ENCODE data around the gene IL10RA.

The IL10RA gene

DNA sequence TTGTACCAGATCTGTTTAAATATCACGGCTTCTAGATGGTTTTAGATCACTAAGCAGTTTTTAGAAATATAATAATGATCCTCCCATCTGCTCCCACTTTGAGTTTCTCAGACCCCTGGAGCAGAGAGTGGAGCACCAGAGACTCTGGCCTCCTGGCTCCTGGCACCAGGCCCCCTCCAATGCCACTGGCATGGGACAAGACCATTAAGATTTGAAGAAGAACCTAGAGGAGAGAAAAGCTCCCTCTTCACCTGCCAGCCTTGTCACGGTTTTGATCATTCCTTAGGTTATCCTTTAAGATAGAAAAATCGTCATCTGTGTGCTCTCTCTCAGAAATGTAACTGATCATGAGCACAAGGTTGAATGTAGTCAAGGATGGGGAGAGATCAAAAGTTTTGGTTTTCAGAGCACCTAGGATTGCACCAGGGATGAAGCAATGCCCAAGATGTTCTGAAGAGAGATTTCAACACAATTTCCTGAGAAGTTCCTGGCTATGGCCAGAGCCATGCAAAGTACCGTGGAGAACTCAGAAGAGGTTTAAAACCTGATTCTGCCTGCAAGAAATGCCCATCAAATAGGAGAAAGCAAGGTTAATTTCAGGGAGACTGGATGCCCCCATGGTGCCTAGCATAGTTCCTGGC, 22.2 kb downstream of the IL10RA start:
- DNase-seq = no peak

DNA sequence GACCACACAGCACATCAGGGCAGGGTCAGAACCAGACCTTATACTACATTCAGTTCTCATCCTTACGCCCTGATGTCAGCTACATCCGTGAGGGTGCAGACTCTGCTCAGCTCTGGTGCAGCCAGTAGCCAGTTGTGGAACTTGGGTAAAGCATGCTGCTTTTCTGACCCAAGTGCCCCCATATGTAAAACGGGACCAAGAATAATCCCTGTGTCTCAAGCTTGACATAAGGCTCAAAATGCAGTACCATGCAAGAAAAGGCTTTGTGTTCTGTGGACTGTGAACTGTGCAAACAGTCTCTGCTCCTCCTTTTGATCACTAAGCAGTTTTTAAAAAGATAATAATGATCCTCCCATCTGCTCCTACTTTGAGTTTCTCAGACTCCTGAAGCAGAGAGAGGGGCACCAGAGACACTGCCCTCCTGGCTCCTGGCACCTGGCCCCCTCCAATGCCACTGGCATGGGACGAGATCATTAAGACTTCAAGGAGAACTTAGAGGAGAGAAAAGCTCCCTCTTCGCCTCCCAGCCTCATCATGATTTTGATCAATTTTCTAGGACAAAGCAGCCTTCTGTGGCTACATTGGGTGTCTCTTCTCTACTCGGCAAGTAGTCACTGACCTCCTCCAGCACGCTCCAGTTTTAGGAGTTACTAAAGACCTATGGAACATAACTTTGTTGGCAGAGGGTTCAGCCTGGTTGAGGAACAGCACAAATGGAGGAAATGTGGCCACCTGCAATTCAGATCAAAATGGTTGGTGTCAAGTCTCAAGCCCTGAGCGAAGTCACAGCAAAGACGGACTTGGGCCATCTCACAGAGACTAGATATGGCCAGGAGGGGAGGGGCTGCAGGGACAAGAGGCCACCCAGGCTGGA, 23.9 kb downstream of the IL10RA start:
- no peak for DNase-seq

GRCh38 chr11:118010738-118011461, 24.7 kb downstream of the IL10RA start:
- no peak for DNase-seq

GRCh38 chr11:118012083-118012669, 26.0 kb downstream of the IL10RA start:
- no peak for DNase-seq

DNA sequence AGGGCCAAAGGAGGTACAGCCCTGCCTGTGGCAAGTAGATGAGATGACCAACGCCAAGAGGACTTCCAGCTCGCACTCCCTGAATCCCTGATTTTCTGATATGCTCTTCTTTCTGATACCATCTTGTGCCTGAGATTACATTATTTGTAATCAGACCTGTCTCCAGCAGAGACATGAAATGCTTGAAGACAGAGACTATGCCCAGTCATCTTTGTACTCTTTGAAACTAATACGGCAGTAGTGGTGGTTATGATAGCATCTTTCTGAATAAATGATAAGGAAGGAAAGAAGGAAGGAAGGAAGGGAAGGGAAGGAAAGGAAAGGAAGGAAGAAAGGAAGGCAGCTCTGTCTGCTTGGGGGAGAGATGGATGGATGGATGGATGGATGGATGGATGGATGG, 27.8 kb downstream of the IL10RA start:
- DNase-seq = no peak

GRCh38 chr11:118015385-118015841, 29.2 kb downstream of the IL10RA start:
- DNase-seq = no peak

- DNase-seq = no peak
Observed at GRCh38 chr11:118016104-118016503, 29.9 kb downstream of the IL10RA start.

GRCh38 chr11:118017111-118017510, 30.9 kb downstream of the IL10RA start:
- DNase-seq = no peak

GRCh38 chr11:118017631-118018315, 31.6 kb downstream of the IL10RA start:
- no peak for DNase-seq

- DNase-seq = no peak
Observed at GRCh38 chr11:118018401-118018800, 32.2 kb downstream of the IL10RA start.

DNA sequence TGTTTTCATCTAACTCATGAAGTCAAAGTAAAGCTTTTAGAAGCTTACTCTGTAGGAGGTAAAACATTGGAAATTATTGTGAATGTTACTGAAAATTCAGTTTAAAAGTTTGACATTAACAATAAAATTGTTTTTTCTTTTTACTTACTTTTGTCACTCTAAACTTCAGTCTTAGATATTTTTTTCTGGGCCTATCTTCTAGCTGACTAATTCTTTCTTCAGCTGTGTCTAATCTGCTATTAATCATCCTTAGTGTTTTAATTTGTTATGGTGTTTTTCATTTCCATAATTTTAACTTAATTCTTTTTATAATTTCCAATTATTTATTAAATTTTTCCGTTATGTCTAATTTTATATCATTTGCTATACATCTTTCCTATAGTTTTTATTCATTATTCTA, 35.0 kb downstream of the IL10RA start:
- DNase-seq = no peak

DNA sequence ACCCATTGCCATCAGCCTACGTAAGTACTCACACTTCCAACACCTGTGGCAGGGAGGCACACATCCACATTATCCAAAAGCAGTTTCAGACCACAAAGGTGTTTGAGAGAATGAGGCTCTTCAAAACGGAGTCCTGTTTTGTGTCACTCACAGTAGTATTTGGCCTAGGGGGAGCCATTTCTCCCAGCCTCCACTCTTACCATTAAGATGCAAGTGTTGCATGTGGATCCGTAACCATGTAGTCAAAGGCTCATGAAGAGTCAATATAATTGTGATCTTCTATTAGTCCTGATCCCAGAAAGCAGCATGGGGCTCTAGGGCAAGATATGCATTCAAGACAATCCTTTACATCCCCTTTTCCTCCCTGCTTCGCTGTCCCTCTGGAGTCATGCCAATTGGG, 41.5 kb downstream of the IL10RA start:
- no peak for DNase-seq

GRCh38 chr11:118028626-118029025, 42.4 kb downstream of the IL10RA start:
- DNase-seq = no peak

DNA sequence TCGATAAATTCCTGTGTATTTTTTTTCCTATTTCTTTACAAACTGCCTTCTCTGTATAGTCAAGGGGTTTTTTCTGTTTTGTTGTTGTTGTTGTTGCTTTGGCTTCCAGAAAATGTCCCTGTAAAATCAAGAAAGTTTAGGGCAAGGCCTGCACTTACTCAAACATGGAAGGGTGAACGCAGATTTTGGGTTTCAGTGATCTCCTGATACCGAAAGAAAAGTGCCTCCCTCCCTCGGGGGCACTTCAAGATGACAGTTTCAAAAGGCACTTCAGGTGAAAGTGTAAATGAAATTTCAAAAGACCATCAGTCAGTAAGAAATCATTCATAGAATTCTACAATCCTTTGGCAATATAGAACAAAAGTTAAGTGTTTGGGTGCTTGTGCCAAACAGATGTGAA, 47.2 kb downstream of the IL10RA start:
- no peak for DNase-seq

DNA sequence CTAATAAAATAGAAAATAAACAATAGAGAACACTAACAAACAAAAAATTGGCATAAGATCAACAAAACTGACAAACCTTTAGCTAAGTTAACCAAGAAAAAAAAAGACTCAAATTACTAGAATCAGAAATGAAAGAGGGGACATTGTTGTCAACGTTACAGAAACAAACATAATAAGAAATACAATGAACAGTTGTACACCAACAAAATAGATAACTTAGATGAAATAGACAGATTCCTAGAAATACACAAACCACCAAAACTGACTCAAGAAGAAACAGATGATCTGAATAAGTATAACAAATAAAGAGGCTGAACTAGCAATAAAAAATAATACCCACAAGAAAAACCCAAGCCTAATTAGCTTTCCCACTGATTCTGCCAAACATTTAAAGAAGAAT, 55.9 kb downstream of the IL10RA start:
- no peak for DNase-seq

DNA sequence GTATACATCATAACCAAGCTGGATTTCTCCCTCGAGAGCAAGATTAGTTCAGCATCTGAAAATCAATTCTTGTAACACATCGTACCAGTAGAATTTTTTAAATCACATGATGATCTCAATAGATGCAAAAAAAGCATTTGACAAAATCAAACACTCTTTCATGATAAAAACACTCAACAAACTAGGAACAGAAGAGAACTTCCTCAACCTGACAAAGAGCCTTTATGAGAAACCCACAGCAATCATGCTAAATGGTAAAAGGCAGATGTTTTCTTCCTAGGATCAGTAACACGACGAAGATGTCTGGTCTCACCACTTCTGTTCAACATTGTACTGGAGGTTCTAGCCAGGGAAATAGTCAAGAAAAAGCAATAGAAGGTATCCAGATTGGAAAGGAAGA, 56.6 kb downstream of the IL10RA start:
- DNase-seq = no peak

- DNase-seq = no peak
Observed at GRCh38 chr11:118045191-118045590, 59.0 kb downstream of the IL10RA start.

DNA sequence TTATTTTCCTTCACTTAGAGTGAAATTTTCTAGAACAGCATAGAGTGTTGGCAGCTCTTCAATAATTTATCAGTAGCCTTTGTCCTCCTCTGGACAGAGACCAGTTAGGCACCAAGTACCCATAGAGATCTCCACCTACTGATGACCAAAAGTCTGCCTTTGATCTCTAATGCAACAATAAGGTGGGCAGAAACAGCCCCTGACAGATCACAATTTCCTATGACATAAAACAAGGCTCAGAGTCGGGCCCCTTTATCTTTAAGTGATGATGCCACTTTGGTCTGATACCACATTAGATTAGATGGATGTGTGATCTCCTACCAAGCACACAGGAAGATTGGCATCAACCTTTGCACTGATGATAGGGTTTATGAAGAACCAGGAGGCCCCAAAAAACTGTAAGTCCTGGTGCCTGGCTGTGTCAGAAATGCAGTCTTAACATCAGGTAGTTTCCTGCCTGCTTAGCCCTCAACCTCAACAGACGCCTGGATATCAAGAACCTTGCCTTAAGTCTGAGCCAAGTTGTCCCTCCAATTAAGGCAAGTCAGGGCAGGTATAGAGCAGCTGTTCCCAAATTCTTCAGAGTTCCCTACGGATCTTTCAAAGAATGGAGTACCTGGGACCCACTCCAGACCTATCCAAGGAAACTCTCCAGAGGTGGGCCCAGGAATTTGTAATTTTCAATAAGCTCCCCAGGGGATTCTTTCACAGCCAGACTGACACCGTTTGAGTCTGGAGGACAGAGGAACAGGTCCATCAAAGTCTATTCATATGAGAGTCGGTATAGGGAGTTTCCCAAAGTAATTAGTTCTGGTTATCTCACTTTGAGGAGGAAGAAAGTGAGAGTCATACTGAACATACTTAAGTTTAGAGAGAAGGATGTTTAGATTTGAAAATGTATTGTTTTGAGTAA, 60.1 kb downstream of the IL10RA start:
- DNase-seq = no peak

DNA sequence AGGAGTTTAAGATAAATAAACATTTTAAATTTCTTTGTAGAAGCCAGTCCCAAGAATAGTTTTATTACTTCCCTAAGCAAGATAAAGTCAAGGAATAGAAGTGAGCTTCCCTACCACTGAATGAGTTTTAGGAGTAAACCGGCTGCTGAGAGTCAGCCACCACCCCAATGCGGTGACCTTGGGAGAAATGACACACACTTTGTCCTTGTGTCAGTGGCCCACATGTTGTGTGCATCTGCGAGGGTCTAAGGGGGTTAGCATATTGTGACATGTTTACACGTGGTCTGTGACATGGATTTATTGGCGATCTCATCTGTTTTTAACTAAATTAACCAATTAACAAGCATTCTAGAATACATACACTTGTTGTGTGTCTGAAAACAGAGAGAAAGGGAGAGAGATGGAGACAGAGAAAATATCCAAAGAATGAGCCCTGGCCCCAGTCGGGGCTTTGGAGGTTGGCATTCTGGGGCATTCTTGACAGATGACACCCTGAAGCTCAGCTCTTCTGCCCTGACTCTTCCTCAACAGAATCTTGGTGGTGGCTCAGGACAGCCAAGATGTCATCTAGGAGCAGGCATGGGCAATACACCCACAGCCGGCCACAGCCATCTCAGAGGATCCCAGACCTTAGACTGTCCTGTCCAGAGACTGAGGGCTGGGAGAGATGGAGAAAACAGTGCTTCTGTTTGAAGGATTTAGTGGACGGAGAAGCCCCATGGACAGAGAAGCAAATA, 60.9 kb downstream of the IL10RA start:
- no peak for DNase-seq

DNA sequence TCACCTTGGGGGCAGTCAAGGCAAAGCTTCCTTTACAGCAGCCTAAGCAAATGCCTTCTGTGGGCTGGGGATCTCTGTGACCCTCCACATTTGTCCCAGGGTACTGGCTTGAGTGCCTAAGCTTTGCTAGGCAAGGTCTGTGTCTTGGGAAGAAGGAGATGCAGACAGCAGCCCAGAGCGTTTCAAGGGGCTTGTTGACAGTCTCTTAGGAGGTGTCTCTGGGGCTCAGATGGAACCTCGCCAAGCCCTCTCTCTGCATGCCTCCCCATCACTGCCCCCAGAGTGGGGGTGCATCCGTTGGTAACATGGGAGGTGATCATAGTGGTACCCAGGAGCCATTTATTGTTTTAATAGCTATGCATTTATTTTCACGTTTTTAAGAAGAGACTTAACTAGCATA, 61.6 kb downstream of the IL10RA start:
- no peak for DNase-seq
